Amniotic stem cell (primary cell): Measurements from ENCODE around the gene FGF7.
"Not testable (repeated sequence)": the region's sequence is repeated elsewhere in the genome, so short reads cannot be mapped to it uniquely, and the experiment has no call there.

ENCODE experiments used
- DNase-seq: peaks from one replicate; lab custom pipeline; 2025; lab: John Stamatoyannopoulos, UW

The FGF7 gene

GRCh38 chr15:49494842-49495241 is 71.8 kb downstream of the FGF7 start:
- DNase-seq, result no peak

- DNase-seq, result no peak
Measured at GRCh38 chr15:49495993-49496753, 73.1 kb downstream of the FGF7 start.

- no peak for DNase-seq
Measured at GRCh38 chr15:49501586-49501985, 78.5 kb downstream of the FGF7 start.

DNA sequence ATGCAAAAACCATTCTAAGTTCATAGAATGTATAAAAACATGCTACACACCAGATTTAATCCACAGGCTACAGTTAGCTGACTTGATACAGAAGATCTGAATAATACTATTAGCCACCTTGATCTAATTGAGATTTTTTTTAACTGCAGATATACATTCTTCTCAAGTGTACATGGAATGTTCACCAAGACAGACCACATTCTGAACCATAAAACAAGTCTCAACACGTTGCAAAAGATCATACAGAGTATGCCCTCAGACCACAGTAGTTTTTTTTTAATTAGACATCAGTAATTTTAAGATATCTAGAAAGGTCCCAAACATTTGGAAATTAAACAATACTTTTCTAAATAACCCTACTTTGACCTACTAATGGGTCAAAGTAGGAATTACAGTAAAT is 83.3 kb downstream of the FGF7 start:
- DNase-seq, result no peak

GRCh38 chr15:49507261-49507660 is 84.2 kb downstream of the FGF7 start:
- no peak for DNase-seq

DNA sequence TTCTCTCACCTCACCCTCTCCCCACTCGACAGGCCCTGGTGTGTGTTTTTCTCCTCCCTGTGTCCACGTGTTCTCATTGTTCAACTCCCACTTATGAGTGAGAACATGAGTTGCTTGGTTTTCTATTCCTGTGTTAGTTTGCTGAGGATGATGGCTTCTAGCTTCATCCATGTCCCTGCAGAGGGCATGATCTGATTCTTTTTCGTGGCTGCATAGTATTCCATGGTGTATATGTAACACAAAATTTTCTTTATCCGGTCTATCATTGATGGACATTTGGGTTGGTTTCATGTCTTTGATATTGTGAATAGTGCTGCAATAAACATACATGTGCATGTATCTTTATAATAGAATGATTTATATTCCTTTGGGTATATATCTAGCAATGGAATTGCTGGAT is 89.7 kb downstream of the FGF7 start:
- DNase-seq, result not testable (repeated sequence)

GRCh38 chr15:49521802-49522201 is 98.8 kb downstream of the FGF7 start:
- no peak for DNase-seq

- DNase-seq, result no peak
Measured at GRCh38 chr15:49528289-49528688, 105.2 kb downstream of the FGF7 start.

GRCh38 chr15:49530092-49530491 is 107.0 kb downstream of the FGF7 start:
- DNase-seq, result no peak
